CD14-positive monocyte (primary cell): ENCODE measurements around the gene AGAP1. TPM values are rescaled to one million over a fixed set of nuclear protein-coding genes. Genes with fewer than 3 reads are reported as not detected.

Experiments used
- DNase-seq, 3 donors: peaks; one replicate each; pipeline ENCODE4 v3.0.0-alpha.2; 2011 to 2022
- H2AFZ ChIP-seq: 2 replicates; pipeline ENCODE4 v1.6.0; 2012; ENCODE audit warnings: mild to moderate bottlenecking, low read depth, low read length, inconsistent platforms; ENCODE audit not compliant: insufficient read depth, poor library complexity, severe bottlenecking
- H3K27ac ChIP-seq, 2 donors: 1 replicate in 1 of 2; 2 replicates in 1 of 2; pipeline ENCODE4 v1.5.1; 2012 to 2013; ENCODE audit warnings: low read length in 2 of 2, control low read depth in 1 of 2, inconsistent platforms in 1 of 2, low read depth in 1 of 2, mild to moderate bottlenecking in 1 of 2
- H3K27me3 ChIP-seq, 2 donors: one replicate each; pipeline versions ENCODE4 v1.6.0 to v1.6.1; 2011 to 2013; ENCODE audit warnings: low read length in 2 of 2; ENCODE audit not compliant: control insufficient read depth in 2 of 2, insufficient read depth in 2 of 2
- H3K36me3 ChIP-seq, 2 donors: replicated peaks in 1 of 2; 1 replicate in 1 of 2; 2 replicates in 1 of 2; pipeline versions ENCODE4 v1.5.1 to v1.6.1; 2012 to 2013; ENCODE audit warnings: low read length in 2 of 2, control low read depth in 1 of 2, inconsistent platforms in 1 of 2, mild to moderate bottlenecking in 1 of 2; ENCODE audit not compliant: insufficient read depth in 2 of 2, control insufficient read depth in 1 of 2
- H3K4me1 ChIP-seq, 2 donors: 1 replicate in 1 of 2; 2 replicates in 1 of 2; pipeline versions ENCODE4 v1.5.1 to v1.6.1; 2012 to 2013; ENCODE audit warnings: low read length in 2 of 2, control low read depth in 1 of 2, inconsistent platforms in 1 of 2, mild to moderate bottlenecking in 1 of 2, moderate library complexity in 1 of 2; ENCODE audit not compliant: insufficient read depth in 2 of 2, control insufficient read depth in 1 of 2
- H3K4me2 ChIP-seq: replicated peaks from 2 replicates; pipeline ENCODE3; 2012; ENCODE audit warnings: low read length, moderate library complexity, mild to moderate bottlenecking; ENCODE audit not compliant: poor library complexity, severe bottlenecking; ENCODE audit errors: extremely low read depth
- H3K4me3 ChIP-seq, 3 experiments: fragments of 200-600 bp in 1 of 3; sonication (generic) in 1 of 3; replicated peaks in 1 of 3; 1 replicate in 2 of 3; 2 replicates in 1 of 3; pipeline ENCODE4 v1.5.1; 2011 to 2013; ENCODE audit warnings: low read length in 3 of 3, mild to moderate bottlenecking in 3 of 3, control low read depth in 2 of 3, low read depth in 2 of 3, inconsistent platforms in 1 of 3, moderate library complexity in 1 of 3
- H3K79me2 ChIP-seq: 2 replicates; pipeline ENCODE4 v1.6.0; 2012; ENCODE audit warnings: mild to moderate bottlenecking, control low read depth, inconsistent platforms, low read length, moderate library complexity; ENCODE audit not compliant: insufficient read depth
- H3K9ac ChIP-seq: 2 replicates; pipeline ENCODE4 v1.6.0; 2017; ENCODE audit warnings: low read length, mild to moderate bottlenecking; ENCODE audit not compliant: insufficient read depth, poor library complexity, severe bottlenecking
- H3K9me3 ChIP-seq, 2 donors: replicated peaks in 1 of 2; 1 replicate in 1 of 2; 2 replicates in 1 of 2; pipeline versions ENCODE4 v1.5.1 to v1.6.1; 2012 to 2013; ENCODE audit warnings: low read length in 2 of 2, control low read depth in 1 of 2; ENCODE audit not compliant: control insufficient read depth in 1 of 2, insufficient read depth in 1 of 2
- H4K20me1 ChIP-seq: 2 replicates; pipeline ENCODE4 v1.6.0; 2012; ENCODE audit warnings: mild to moderate bottlenecking, low read length, control low read depth, moderate library complexity; ENCODE audit not compliant: insufficient read depth
- H3K27ac Mint-ChIP-seq, 7 donors: one replicate each; pipeline ENCODE4 v1.8.0; 2020; ENCODE audit warnings: mild to moderate bottlenecking in 7 of 7, mixed read lengths in 7 of 7, moderate library complexity in 6 of 7, inconsistent platforms in 2 of 7
- H3K27me3 Mint-ChIP-seq, 3 donors: one replicate each; pipeline ENCODE4 v1.8.0; 2021 to 2022; ENCODE audit warnings: low read depth in 3 of 3, mild to moderate bottlenecking in 3 of 3, mixed read lengths in 3 of 3, moderate library complexity in 3 of 3, inconsistent platforms in 1 of 3
- H3K36me3 Mint-ChIP-seq, 2 donors: one replicate each; pipeline ENCODE4 v1.8.0; 2020; ENCODE audit warnings: mixed read lengths in 2 of 2, inconsistent platforms in 1 of 2, mild to moderate bottlenecking in 1 of 2
- H3K4me1 Mint-ChIP-seq: one replicate; pipeline ENCODE4 v1.8.0; 2020; ENCODE audit warnings: mild to moderate bottlenecking, mixed read lengths
- H3K4me3 Mint-ChIP-seq, 2 donors: one replicate each; pipeline ENCODE4 v1.8.0; 2020; ENCODE audit warnings: mild to moderate bottlenecking in 2 of 2, mixed read lengths in 2 of 2, moderate library complexity in 1 of 2
- H3K9me3 Mint-ChIP-seq, 7 donors: one replicate each; pipeline ENCODE4 v1.8.0; 2020 to 2022; ENCODE audit warnings: mixed read lengths in 7 of 7, mild to moderate bottlenecking in 6 of 7, moderate library complexity in 6 of 7, inconsistent platforms in 2 of 7
- CTCF ChIP-seq: fragments of 200-600 bp; IDR thresholded peaks from one replicate; pipeline ENCODE4 v1.8.0; 2022; ENCODE audit warnings: antibody characterized with exemption, mild to moderate bottlenecking
- WGBS: methylation state at CpG from one replicate; pipeline ENCODE4 v1.1.5; 2013; ENCODE audit warnings: missing lambda C conversion rate; ENCODE audit not compliant: insufficient coverage; 5-methylcytosine and 5-hydroxymethylcytosine counted together
- intact Hi-C, 2 donors: fragments of 100-400 bp; cut with micrococcal nuclease; formaldehyde crosslinking; loops; one replicate each; pipeline versions ENCODE4 v1.15.0 to v1.15.1; 2023
- polyA plus RNA-seq, 3 donors: library from polyadenylated mRNA; depleted of rRNA in 1 of 3; unstranded in 2 of 3; stranded (reverse) in 1 of 3; fragments of 300-500 nt in 2 of 3; fragments of >200 nt in 1 of 3; fragmentation: Illumina TruSeq in 2 of 3; gene quantifications; 1 replicate in 2 of 3; 2 replicates in 1 of 3; pipeline ENCODE4 v1.2.3, GENCODE V29; 2012 to 2021

AGAP1 gene
- polyA plus RNA-seq, 3 donors, result 0.12 TPM; not detected in 2

DNA sequence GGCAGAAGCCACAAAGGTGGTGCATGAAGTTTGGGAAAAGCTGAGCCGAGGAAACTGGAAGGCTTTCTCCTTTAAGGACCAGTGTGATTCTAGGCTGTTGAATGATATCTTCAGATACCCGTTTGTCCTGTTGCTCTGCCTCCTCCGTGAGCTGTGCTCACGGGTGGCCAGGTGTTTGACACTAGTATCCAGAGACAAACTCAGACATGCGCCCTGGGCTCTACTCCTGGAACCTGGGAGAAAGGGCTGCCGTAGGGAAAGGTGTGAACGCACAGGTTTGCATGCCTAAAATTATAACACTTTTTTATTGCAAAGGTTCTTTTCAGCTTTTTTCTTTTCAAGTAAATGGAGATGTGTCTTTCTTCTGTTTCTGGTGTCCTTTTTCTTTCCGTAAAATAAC is 81.6 kb downstream of the AGAP1 start:
- H3K79me2 ChIP-seq, result no peaks in the 10 kb centered on the region
- H3K9ac ChIP-seq, result no peak overlapping the region
- Mint-ChIP-seq H3K27me3 (peaks cover 1 to 8% (median 7%) of the 10 kb centered on the region in 3 donors), H3K4me1 (no peaks in the 10 kb centered on the region), H3K36me3 (no peaks in the 10 kb centered on the region), H3K27ac (no peak overlapping the region), H3K9me3 (peaks cover 0 to 6% (median 0%) of the 10 kb centered on the region in 7 donors), H3K4me3 (no peak overlapping the region)
- H4K20me1 ChIP-seq, result no peaks in the 10 kb centered on the region
- H3K9me3 ChIP-seq, result peaks cover 0 to 3% of the 10 kb centered on the region in 2 donors
- no peak overlapping the region for H3K27ac ChIP-seq
- no peaks in the 10 kb centered on the region for H3K4me1 ChIP-seq
- H2AFZ ChIP-seq, result no peak overlapping the region
- H3K36me3 ChIP-seq, result no peaks in the 10 kb centered on the region
- no peaks in the 10 kb centered on the region for H3K27me3 ChIP-seq
- H3K4me2 ChIP-seq, result no peak overlapping the region
- WGBS, result 94% methylated on average over 3 of the region's 8 CpGs
- DNase-seq, result no peak
- no peak for TF ChIP-seq CTCF
- no peak overlapping the region for H3K4me3 ChIP-seq
- intact Hi-C loops, result no loop called here

GRCh38 chr2:235575904-235576303 is 82.1 kb downstream of the AGAP1 start:
- Mint-ChIP-seq H3K4me1 (no peaks in the 10 kb centered on the region), H3K27ac (no peak overlapping the region), H3K4me3 (no peak overlapping the region), H3K27me3 (peaks cover 1 to 8% (median 7%) of the 10 kb centered on the region in 3 donors), H3K36me3 (no peaks in the 10 kb centered on the region), H3K9me3 (peaks cover 0 to 5% (median 0%) of the 10 kb centered on the region in 7 donors)
- TF ChIP-seq CTCF, result no peak
- Histone ChIP-seq H3K4me2 (no peak overlapping the region), H2AFZ (no peak overlapping the region), H3K9ac (no peak overlapping the region), H3K4me1 (no peaks in the 10 kb centered on the region), H3K36me3 (no peaks in the 10 kb centered on the region), H3K9me3 (peaks cover 0 to 3% of the 10 kb centered on the region in 2 donors), H4K20me1 (no peaks in the 10 kb centered on the region), H3K79me2 (no peaks in the 10 kb centered on the region), H3K27ac (no peak overlapping the region), H3K4me3 (no peak overlapping the region), H3K27me3 (no peaks in the 10 kb centered on the region)
- intact Hi-C loops, result no loop called here
- DNase-seq, result no peak
- WGBS, result 67% methylated on average over 2 of the region's 8 CpGs
